T-helper 17 cell (primary cell): ENCODE data around the gene DDX10. TPM values are rescaled to one million over a fixed set of nuclear protein-coding genes. Genes with fewer than 3 reads are reported as not detected.

Source experiments
- ATAC-seq: fragments of 150-1000 bp; cut with Tn5 transposase; 2 replicates; pipeline ENCODE4 v1.10.0; 2021; ENCODE audit warnings: mild to moderate bottlenecking, moderate library complexity
- DNase-seq, 3 donors: peaks; one replicate each; pipeline versions ENCODE4 v3.0.0 to v3.0.0-alpha.2; 2020 to 2021
- H3K9me3 ChIP-seq: one replicate; pipeline ENCODE4 v1.7.0; 2013; ENCODE audit warnings: low read length, mild to moderate bottlenecking; ENCODE audit not compliant: control insufficient read depth, poor library complexity, severe bottlenecking
- H3K27ac Mint-ChIP-seq: one replicate; pipeline ENCODE4 v1.8.0; 2022; ENCODE audit warnings: mild to moderate bottlenecking, moderate library complexity, mixed read lengths
- H3K27me3 Mint-ChIP-seq: one replicate; pipeline ENCODE4 v1.8.0; 2022; ENCODE audit warnings: mixed read lengths
- H3K36me3 Mint-ChIP-seq: one replicate; pipeline ENCODE4 v1.8.0; 2022; ENCODE audit warnings: low read depth, mixed read lengths
- H3K4me1 Mint-ChIP-seq: one replicate; pipeline ENCODE4 v1.8.0; 2022; ENCODE audit warnings: mild to moderate bottlenecking, mixed read lengths
- H3K4me3 Mint-ChIP-seq: one replicate; pipeline ENCODE4 v1.8.0; 2022; ENCODE audit warnings: mild to moderate bottlenecking, moderate library complexity, mixed read lengths
- total RNA-seq, 4 donors: library from RNA in 2 of 4; stranded (reverse) in 2 of 4; gene quantifications; one replicate each; pipeline ENCODE4 v1.2.3 and lab custom pipeline; 2022 to 2026

Gene DDX10
- total RNA-seq, 2 donors from 2014 or later: 24.8 to 26.6 TPM

GRCh38 chr11:108887436-108888238 lies 222.8 kb downstream of the DDX10 start:
- Mint-ChIP-seq H3K27ac (no peak overlapping the region), H3K4me1 (peaks cover 2% of the 10 kb centered on the region), H3K4me3 (no peak overlapping the region), H3K36me3 (no peaks in the 10 kb centered on the region), H3K27me3 (no peaks in the 10 kb centered on the region)
- H3K9me3 ChIP-seq: no peaks in the 10 kb centered on the region
- DNase-seq (no peak), ATAC-seq (no peak)

DNA sequence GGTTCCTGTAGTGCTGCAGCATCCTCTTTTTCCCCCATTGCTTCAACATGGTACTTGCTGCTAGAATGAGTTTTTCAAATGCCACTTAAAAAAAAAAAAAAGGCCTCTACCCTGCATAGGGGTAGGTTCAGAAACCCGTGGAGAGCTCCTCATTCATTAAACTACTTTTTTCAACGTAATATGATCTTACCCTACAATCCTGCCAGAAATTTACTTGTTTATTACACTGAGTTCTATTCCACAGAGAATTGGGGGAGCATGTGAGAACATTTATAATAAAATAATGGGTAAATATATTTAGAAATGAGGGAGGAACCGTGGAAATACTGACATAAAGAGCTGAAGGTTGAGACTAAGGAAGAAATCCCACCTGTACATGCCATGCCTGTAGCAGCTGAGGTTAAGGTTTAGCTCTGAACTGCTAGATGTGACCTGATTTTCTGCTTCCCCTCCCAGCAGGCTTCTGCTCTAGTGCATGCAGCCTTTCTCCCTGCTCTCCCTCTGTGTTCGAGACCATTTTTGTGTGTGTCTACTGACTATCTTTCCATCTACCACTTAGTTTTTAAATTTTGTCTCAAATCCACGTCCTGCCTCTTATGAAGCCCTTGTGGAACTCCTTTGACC lies 225.7 kb downstream of the DDX10 start:
- ATAC-seq (no peak), DNase-seq (no peak)
- Mint-ChIP-seq H3K4me1 (peaks cover 4% of the 10 kb centered on the region), H3K36me3 (no peaks in the 10 kb centered on the region), H3K4me3 (no peak overlapping the region), H3K27me3 (no peaks in the 10 kb centered on the region), H3K27ac (no peak overlapping the region)
- H3K9me3 ChIP-seq: no peaks in the 10 kb centered on the region

DNA sequence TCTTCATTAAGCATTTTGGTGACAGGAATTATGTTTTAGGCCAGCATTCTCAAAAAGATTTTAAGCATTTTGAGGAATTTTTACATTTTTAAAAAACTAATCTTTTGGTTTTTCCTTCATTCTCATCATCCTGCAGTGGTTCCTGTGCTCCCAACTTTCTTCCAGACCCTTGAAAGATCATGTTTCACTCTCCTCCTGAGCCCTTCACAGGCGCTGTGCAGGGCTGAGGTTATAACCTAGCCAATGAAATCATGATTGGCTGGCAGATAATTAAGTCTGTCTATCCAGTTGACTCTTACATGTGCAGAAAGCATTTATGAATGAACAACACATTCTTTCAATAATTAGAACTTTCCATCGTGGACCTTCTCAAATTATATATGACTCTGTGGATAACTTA lies 226.3 kb downstream of the DDX10 start:
- no peaks in the 10 kb centered on the region for H3K27me3 Mint-ChIP-seq
- H3K9me3 ChIP-seq: no peaks in the 10 kb centered on the region
- peaks cover 4% of the 10 kb centered on the region for H3K4me1 Mint-ChIP-seq
- H3K36me3 Mint-ChIP-seq: no peaks in the 10 kb centered on the region
- H3K4me3 Mint-ChIP-seq: no peak overlapping the region
- DNase-seq (no peak), ATAC-seq (no peak)
- no peak overlapping the region for H3K27ac Mint-ChIP-seq

- H3K4me3 Mint-ChIP-seq: no peak overlapping the region
- H3K27ac Mint-ChIP-seq: no peak overlapping the region
- ATAC-seq (no peak), DNase-seq (no peak)
- H3K27me3 Mint-ChIP-seq: no peaks in the 10 kb centered on the region
- no peaks in the 10 kb centered on the region for H3K36me3 Mint-ChIP-seq
- peaks cover 4% of the 10 kb centered on the region for H3K4me1 Mint-ChIP-seq
- H3K9me3 ChIP-seq: no peaks in the 10 kb centered on the region
Measured at GRCh38 chr11:108891909-108892511, 227.1 kb downstream of the DDX10 start.

DNA sequence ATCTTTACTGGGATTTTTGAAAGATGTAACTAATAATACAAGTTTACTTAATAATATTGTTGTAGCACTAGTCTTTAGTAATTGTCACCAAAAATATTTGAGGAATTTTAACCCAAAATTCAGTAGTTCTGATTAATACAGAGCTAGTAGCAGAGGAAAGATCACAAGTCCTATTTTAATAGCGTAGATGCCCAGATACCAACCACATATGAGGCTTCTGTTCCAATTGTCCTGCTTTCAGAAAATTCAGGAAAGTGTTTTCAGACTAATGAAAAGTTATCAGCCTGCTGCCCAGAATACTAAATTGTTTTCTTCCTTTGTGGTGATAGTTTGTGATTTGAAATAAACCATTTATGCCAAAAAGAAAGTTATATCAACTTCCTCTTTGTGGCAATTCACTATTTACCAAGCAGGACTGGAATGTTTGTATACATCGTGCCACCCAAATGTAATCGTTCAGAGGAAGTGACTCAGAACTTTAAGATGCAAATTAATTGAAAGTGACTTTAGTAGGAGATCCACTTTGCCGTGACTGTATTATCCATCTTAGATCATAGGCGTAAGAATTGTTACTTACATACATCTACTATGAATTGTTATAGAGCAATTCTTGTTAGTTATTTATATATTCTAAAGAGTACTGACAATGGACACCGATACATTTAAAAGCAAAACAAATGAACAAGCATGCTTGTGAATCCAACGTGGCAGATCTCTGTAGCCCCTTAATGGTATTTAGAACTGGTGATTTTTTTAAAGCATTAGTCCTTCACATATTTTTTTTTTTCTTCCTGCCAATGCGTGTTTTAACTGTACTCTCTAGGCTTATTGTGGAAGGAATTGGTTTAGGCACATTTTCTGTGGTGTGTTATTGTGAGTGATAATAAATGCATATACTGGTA lies 231.0 kb downstream of the DDX10 start:
- ATAC-seq (no peak), DNase-seq (no peak)
- Mint-ChIP-seq H3K27me3 (no peaks in the 10 kb centered on the region), H3K27ac (peak overlapping the region; percentile 1), H3K4me3 (no peak overlapping the region), H3K4me1 (peaks cover 4% of the 10 kb centered on the region), H3K36me3 (peaks cover 2% of the 10 kb centered on the region)
- peaks cover 3% of the 10 kb centered on the region for H3K9me3 ChIP-seq

DNA sequence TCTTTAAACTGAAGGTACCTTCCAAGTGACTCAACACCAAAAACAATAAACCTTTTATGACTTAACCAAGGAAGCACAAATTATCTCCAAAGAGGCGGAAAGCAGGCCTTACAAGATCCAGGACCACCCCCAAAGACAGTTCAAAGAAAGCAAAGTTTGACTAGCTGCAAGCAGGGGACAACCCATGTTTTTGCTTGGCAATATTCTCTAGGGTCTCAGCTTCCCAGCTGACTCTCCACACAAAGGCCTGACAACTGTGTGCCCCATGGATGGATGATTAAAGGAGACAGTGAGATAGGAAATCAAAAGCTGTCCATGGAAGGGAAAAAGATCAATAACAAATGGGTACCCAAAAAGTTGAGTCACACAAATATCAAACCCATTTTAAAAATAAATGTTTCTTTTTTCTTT lies 232.2 kb downstream of the DDX10 start:
- no peak for DNase-seq
- Mint-ChIP-seq H3K4me1 (peaks cover 4% of the 10 kb centered on the region), H3K27ac (no peak overlapping the region), H3K36me3 (peaks cover 2% of the 10 kb centered on the region), H3K27me3 (no peaks in the 10 kb centered on the region), H3K4me3 (no peak overlapping the region)
- no peak for ATAC-seq
- H3K9me3 ChIP-seq: peaks cover 3% of the 10 kb centered on the region

DNA sequence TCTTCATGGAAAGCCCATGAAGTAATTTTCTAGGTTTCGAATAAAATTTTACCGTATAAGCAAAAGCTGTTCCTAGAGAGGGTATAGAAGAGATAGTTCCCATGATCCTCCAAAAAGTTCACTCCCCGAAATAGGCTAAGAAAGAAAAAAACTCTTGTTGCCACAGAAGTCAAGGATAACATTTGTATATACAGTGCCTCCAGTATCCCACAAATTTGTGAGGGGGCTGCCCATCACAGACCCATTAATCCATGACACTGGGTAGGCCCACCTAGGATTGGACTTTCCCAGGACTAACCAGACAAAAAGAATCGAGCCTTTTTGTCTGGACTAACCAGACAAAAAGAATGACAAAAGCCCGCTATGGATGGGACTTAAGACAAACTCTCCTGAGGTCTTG lies 233.0 kb downstream of the DDX10 start:
- Mint-ChIP-seq H3K36me3 (peaks cover 2% of the 10 kb centered on the region), H3K27me3 (no peaks in the 10 kb centered on the region), H3K4me1 (peaks cover 4% of the 10 kb centered on the region), H3K27ac (no peak overlapping the region), H3K4me3 (no peak overlapping the region)
- no peak for DNase-seq
- H3K9me3 ChIP-seq: peaks cover 3% of the 10 kb centered on the region
- no peak for ATAC-seq

DNA sequence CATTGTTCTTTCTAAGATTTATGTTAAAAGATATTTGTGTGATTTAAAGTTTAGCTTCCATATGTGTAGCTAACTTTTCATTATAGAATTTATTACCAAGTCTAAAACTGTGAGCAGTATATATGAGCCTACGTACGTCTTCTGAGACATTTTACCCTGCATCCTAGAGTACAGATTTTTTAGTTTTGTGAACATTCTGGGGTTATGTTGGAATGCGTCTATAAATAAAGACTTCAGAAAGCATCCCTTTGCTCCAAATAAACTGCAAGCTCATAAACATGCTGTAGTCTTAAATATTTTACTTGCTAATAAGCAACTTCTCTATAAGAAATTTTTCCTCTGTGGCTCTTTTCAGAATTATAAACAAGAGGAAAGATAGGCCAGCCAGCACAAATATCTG lies 236.5 kb downstream of the DDX10 start:
- peaks cover 3% of the 10 kb centered on the region for H3K9me3 ChIP-seq
- no peak overlapping the region for H3K4me3 Mint-ChIP-seq
- H3K36me3 Mint-ChIP-seq: peaks cover 2% of the 10 kb centered on the region
- H3K27ac Mint-ChIP-seq: no peak overlapping the region
- H3K27me3 Mint-ChIP-seq: no peaks in the 10 kb centered on the region
- no peak for DNase-seq
- no peak for ATAC-seq
- H3K4me1 Mint-ChIP-seq: peaks cover 3% of the 10 kb centered on the region

DNA sequence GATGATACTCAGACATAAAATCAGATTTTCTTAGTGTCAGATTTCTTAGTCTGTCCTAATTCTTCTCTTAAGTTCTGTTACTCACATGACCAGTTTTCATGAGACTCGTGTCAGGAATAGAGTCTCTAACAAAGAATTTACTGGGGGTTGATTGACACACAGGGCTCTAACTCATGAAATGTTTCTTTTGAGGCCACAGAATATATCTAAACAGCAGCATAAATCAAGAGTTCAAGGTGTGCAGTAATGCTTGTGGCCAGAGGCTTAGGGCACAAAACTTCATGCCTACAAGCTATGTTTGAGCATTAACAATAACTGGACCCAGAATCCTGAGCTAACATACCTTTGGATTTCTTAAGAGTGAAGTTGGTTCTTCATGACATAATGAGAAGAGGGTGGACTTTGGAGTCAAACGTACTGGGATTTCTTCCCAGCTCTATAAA lies 237.2 kb downstream of the DDX10 start:
- no peak for ATAC-seq
- Mint-ChIP-seq H3K27me3 (no peaks in the 10 kb centered on the region), H3K4me1 (peaks cover 3% of the 10 kb centered on the region), H3K4me3 (no peak overlapping the region), H3K27ac (no peak overlapping the region), H3K36me3 (peaks cover 2% of the 10 kb centered on the region)
- DNase-seq: no peak
- peaks cover 3% of the 10 kb centered on the region for H3K9me3 ChIP-seq

- Mint-ChIP-seq H3K4me3 (no peak overlapping the region), H3K27me3 (no peaks in the 10 kb centered on the region), H3K36me3 (peaks cover 2% of the 10 kb centered on the region), H3K27ac (no peak overlapping the region), H3K4me1 (no peaks in the 10 kb centered on the region)
- ATAC-seq: no peak
- peaks cover 2% of the 10 kb centered on the region for H3K9me3 ChIP-seq
- DNase-seq: no peak
Measured at GRCh38 chr11:108904480-108904879, 239.6 kb downstream of the DDX10 start.

- H3K36me3 Mint-ChIP-seq: peaks cover 4% of the 10 kb centered on the region
- no peak overlapping the region for H3K27ac Mint-ChIP-seq
- ATAC-seq (no peak), DNase-seq (no peak)
- peaks cover 7% of the 10 kb centered on the region for H3K4me1 Mint-ChIP-seq
- H3K9me3 ChIP-seq: peaks cover 2% of the 10 kb centered on the region
- no peak overlapping the region for H3K4me3 Mint-ChIP-seq
- H3K27me3 Mint-ChIP-seq: no peaks in the 10 kb centered on the region
Measured at GRCh38 chr11:108906329-108906728, 241.5 kb downstream of the DDX10 start.

- H3K27ac Mint-ChIP-seq: no peak overlapping the region
- ATAC-seq (no peak), DNase-seq (no peak)
- peaks cover 2% of the 10 kb centered on the region for H3K9me3 ChIP-seq
- H3K36me3 Mint-ChIP-seq: peaks cover 4% of the 10 kb centered on the region
- no peak overlapping the region for H3K4me3 Mint-ChIP-seq
- peaks cover 7% of the 10 kb centered on the region for H3K4me1 Mint-ChIP-seq
- H3K27me3 Mint-ChIP-seq: no peaks in the 10 kb centered on the region
Measured at GRCh38 chr11:108906826-108907225, 242.0 kb downstream of the DDX10 start.

GRCh38 chr11:108909041-108909440 lies 244.2 kb downstream of the DDX10 start:
- H3K4me1 Mint-ChIP-seq: peaks cover 7% of the 10 kb centered on the region
- H3K27ac Mint-ChIP-seq: no peak overlapping the region
- DNase-seq (no peak), ATAC-seq (no peak)
- no peak overlapping the region for H3K4me3 Mint-ChIP-seq
- peaks cover 2% of the 10 kb centered on the region for H3K9me3 ChIP-seq
- no peaks in the 10 kb centered on the region for H3K27me3 Mint-ChIP-seq
- peaks cover 4% of the 10 kb centered on the region for H3K36me3 Mint-ChIP-seq
